ENCODE measurements around the gene CABP1. TPM values are rescaled to one million over a fixed set of nuclear protein-coding genes. Genes with fewer than 3 reads are reported as not detected.
A peak's percentile ranks its signal among the peaks of the same experiment; 100 is the strongest.
"Not testable (repeated sequence)": the region's sequence is repeated elsewhere in the genome, so short reads cannot be mapped to it uniquely, and the experiment has no call there.

Gene CABP1
- total and polyA plus RNA-seq, 7 donors: 1.6 to 4.8 (median 2.3) TPM

GRCh38 chr12:120668868-120669840 lies 28.7 kb downstream of the CABP1 start:
- 38 to 47% (median 44%) methylated on average over 19 of the region's 19 CpGs for WGBS, 3 donors
- no peak for ATAC-seq
- intact Hi-C loops (cut with DNase I): no loop called here
- TF ChIP-seq CTCF (IDR thresholded peaks at IDR 0.05): no peak
- Histone ChIP-seq H3K36me3 (ENCODE audit: insufficient read depth in 1 of 2, low read depth in 1 of 2) (no peaks in the 10 kb centered on the region), H3K27me3 (ENCODE audit: insufficient read depth in 3 of 3, low read length in 2 of 3) (no peaks in the 10 kb centered on the region), H3K9me3 (no peaks in the 10 kb centered on the region), H3K27ac (no peak overlapping the region), H3K4me1 (no peaks in the 10 kb centered on the region), H3K4me3 (no peak overlapping the region)
- peak in 1 of 2 donors; percentile 26 for DNase-seq

DNA sequence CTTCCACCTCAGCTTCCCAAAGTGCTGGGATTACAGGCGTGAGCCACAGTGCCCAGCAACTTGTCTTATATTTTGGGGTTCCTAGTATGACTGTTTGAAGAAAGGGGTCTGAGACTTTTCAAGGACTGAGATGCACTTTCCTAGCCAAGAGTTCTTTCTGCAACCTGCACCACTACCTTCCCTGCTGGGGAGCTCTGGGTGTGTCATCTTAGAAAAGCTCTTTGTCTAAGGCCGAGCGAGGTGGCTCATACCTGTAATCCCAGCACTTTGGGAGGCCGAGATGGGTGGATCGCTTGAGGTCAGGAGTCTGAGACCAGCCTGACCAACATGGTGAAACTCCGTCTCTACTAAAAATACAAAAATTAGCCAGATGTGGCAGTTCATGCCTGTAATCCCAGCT lies 29.8 kb downstream of the CABP1 start:
- ATAC-seq; H3K27me3 ChIP-seq (ENCODE audit: insufficient read depth in 3 of 3, low read length in 2 of 3); DNase-seq; H3K4me1 ChIP-seq; intact Hi-C loops (cut with DNase I); H3K4me3 ChIP-seq; H3K36me3 ChIP-seq (ENCODE audit: insufficient read depth in 1 of 2, low read depth in 1 of 2); H3K9me3 ChIP-seq; H3K27ac ChIP-seq: not testable (repeated sequence)
- 94 to 96% (median 96%) methylated on average over 6 of the region's 6 CpGs for WGBS, 3 donors

DNA sequence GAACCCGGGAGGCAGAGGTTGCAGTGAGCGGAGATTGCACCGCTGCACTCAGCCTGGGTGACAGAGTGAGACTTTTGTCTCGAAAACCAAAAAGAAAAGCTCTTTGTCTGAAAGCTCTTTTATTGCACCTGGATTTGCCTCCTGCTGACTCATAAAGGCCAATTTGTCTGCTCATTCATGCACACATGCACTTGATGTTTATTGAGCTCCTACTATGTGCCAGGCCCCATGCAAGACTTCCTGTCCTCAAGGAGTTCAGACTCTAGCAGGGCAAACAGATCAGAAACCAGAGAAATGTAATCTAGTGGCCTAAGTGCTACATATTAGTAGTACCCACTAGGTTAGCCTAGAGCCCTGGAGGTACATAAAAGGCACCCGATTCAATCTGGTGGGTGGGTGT lies 30.2 kb downstream of the CABP1 start:
- Histone ChIP-seq H3K4me1 (no peaks in the 10 kb centered on the region), H3K9me3 (no peaks in the 10 kb centered on the region), H3K4me3 (no peak overlapping the region), H3K27me3 (ENCODE audit: insufficient read depth in 3 of 3, low read length in 2 of 3) (no peaks in the 10 kb centered on the region), H3K36me3 (ENCODE audit: insufficient read depth in 1 of 2, low read depth in 1 of 2) (no peaks in the 10 kb centered on the region), H3K27ac (no peak overlapping the region)
- DNase-seq (no peak), ATAC-seq (no peak)
- no peak for TF ChIP-seq CTCF (IDR thresholded peaks at IDR 0.05)
- intact Hi-C loops (cut with DNase I): no loop called here
- WGBS, 3 donors: 92 to 96% (median 95%) methylated on average over 5 of the region's 5 CpGs

DNA sequence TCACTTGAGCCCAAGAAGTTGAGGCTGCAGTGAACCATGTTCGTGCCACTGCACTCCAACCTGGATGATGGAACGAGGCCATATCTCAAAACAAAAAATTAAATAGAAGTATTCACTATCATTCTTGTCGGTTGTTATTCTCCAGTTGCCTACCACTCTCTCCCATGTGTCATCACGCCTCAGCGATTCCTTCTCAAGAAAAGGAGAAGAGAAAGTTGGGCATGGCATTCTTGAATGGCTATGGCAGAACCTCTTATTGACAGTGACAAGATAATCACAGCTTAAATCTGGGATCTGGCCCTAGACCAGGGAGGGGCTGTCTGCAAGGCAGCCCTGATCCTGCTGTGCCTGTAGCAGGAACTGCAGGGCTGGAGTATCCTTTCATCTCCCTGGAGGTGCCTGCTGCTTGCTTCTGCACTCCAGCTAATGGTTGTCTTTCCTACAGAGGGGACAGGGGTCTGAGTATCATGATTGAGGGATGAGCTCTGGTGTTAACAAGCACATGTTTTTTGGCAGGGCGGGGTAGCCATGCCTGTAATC lies 33.7 kb downstream of the CABP1 start:
- 85 to 94% (median 93%) methylated on average over 6 of the region's 6 CpGs for WGBS, 3 donors
- intact Hi-C loops (cut with DNase I): no loop called here
- Histone ChIP-seq H3K36me3 (ENCODE audit: insufficient read depth in 1 of 2, low read depth in 1 of 2) (no peaks in the 10 kb centered on the region), H3K27ac (no peak overlapping the region), H3K4me1 (no peaks in the 10 kb centered on the region), H3K9me3 (no peaks in the 10 kb centered on the region), H3K27me3 (ENCODE audit: insufficient read depth in 3 of 3, low read length in 2 of 3) (no peaks in the 10 kb centered on the region), H3K4me3 (no peak overlapping the region)
- DNase-seq (no peak), ATAC-seq (no peak)
- TF ChIP-seq CTCF (IDR thresholded peaks at IDR 0.05): no peak

- 38 to 50% (median 49%) methylated on average over 7 of the region's 7 CpGs for WGBS, 3 donors
- TF ChIP-seq CTCF (IDR thresholded peaks at IDR 0.05): no peak
- Histone ChIP-seq H3K27ac (peak overlapping the region; percentile 61), H3K9me3 (no peaks in the 10 kb centered on the region), H3K4me3 (no peak overlapping the region), H3K36me3 (ENCODE audit: insufficient read depth in 1 of 2, low read depth in 1 of 2) (no peaks in the 10 kb centered on the region), H3K27me3 (ENCODE audit: insufficient read depth in 3 of 3, low read length in 2 of 3) (no peaks in the 10 kb centered on the region), H3K4me1 (no peaks in the 10 kb centered on the region)
- peak in 3 of 4 donors; percentile 35 to 57 (median 53) for ATAC-seq
- peak; percentile 39 to 67 for DNase-seq
- intact Hi-C loops (cut with DNase I): no loop called here
Measured at GRCh38 chr12:120677765-120678473, 37.5 kb downstream of the CABP1 start.

Data from psoas muscle (tissue), 8 donors.